Spleen (tissue), 7 donors: ENCODE data around the gene PDE3A.

ENCODE experiments used
- POLR2A ChIP-seq, 3 donors: fragments of 450-650 bp; IDR thresholded peaks; one replicate each; pipeline ENCODE4 v1.5.1; 2017; ENCODE audit warnings: antibody characterized with exemption in 3 of 3, mild to moderate bottlenecking in 1 of 3
- POLR2AphosphoS5 ChIP-seq, 3 donors: sonication (generic); formaldehyde crosslinking; IDR thresholded peaks; one replicate each; pipeline ENCODE4 v1.5.1; 2017; ENCODE audit warnings: antibody characterized with exemption in 3 of 3
- TF ChIP-seq, protein P1 (sequence below), 11 experiments: fragments of 200-600 bp in 7 of 11; fragments of 450-650 bp in 4 of 11; sonication (generic) in 4 of 11; IDR thresholded peaks in 8 of 11; conservative IDR thresholded peaks in 3 of 11; 1 replicate in 7 of 11; 2 replicates in 4 of 11; pipeline versions ENCODE4 v1.4.0 to v1.8.0; 2016 to 2021; ENCODE audit warnings: antibody characterized with exemption in 11 of 11, inconsistent platforms in 4 of 11, mild to moderate bottlenecking in 1 of 11
- donor health status: DM: no; HTN: no; CAD: no; lungs with moderate emphysema.
- donor health status: DM: no; HTN: no; CAD: no.
- donor health status: DM: no; HTN: no; CAD: no.

DNA sequence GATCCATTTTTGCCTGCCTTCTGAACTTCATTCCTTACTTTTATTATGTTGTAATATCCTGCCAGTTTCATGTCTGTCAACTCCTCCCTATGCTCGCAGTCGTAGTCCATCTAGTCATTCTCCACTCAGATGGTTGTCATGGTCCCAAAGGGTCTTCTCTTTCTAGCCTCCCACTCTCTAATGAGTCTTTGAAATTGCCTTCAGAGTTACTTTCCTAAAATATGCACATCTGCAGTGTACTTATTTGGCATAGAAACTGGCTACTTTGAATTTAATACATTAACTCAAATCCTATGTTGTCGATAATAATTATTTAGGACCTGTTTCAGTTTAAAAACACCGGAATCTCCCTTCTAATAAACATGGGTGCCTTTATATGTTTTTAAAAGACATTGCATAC, 101.0 kb downstream of the PDE3A start:
- TF ChIP-seq POLR2A (IDR thresholded peaks at IDR 0.05) (no peak), POLR2AphosphoS5 (IDR thresholded peaks at IDR 0.05) (no peak)
- TF ChIP-seq, protein P1, sequence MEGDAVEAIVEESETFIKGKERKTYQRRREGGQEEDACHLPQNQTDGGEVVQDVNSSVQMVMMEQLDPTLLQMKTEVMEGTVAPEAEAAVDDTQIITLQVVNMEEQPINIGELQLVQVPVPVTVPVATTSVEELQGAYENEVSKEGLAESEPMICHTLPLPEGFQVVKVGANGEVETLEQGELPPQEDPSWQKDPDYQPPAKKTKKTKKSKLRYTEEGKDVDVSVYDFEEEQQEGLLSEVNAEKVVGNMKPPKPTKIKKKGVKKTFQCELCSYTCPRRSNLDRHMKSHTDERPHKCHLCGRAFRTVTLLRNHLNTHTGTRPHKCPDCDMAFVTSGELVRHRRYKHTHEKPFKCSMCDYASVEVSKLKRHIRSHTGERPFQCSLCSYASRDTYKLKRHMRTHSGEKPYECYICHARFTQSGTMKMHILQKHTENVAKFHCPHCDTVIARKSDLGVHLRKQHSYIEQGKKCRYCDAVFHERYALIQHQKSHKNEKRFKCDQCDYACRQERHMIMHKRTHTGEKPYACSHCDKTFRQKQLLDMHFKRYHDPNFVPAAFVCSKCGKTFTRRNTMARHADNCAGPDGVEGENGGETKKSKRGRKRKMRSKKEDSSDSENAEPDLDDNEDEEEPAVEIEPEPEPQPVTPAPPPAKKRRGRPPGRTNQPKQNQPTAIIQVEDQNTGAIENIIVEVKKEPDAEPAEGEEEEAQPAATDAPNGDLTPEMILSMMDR (IDR thresholded peaks at IDR 0.05 in 8 of 11, conservative IDR thresholded peaks at IDR 0.05 in 3 of 11) = no peak
